Measurements from ENCODE around the gene C15orf39.
"Not testable (repeated sequence)": the region's sequence is repeated elsewhere in the genome, so short reads cannot be mapped to it uniquely, and the experiment has no call there.

Gene C15orf39

DNA sequence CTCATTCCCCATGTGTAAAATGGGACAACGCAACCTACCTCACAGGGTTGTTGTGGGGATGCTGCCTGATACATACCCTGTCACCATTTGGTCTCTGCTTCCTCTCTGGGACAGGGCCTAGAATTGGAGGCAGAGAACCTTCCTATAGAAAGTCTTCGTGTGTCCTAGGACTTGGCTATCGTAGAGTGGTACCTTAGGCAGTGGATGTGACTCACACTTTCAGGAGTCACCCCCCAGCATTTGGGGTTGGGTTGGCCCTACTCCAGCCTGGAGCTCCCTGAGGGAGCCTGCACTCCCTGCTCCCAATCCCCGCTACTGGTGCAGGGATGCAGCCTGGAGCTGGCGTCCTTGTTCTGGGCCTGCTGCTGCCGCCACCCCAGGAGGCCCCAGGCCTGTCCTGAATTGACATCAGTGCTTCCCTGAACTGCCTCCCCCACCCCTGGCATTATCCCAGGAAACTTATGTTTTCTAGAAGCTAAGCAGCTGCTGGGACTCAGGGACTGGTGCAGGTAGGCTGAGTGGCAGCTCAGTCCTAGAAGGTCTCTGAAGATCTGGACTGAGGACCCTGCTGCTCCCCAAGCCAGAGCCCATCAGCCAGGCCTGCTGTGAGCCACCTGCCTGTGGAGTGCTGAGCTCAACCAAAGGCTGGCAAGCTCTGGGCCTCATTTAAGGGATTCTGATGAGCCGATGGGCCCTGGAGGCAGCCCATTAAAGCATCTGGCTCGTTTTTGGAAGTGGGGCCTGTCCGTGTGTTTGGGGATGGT is 9.9 kb downstream of the C15orf39 start:
- DNase-seq (ENCODE audit: low read depth, low spot score) = no peak

DNA sequence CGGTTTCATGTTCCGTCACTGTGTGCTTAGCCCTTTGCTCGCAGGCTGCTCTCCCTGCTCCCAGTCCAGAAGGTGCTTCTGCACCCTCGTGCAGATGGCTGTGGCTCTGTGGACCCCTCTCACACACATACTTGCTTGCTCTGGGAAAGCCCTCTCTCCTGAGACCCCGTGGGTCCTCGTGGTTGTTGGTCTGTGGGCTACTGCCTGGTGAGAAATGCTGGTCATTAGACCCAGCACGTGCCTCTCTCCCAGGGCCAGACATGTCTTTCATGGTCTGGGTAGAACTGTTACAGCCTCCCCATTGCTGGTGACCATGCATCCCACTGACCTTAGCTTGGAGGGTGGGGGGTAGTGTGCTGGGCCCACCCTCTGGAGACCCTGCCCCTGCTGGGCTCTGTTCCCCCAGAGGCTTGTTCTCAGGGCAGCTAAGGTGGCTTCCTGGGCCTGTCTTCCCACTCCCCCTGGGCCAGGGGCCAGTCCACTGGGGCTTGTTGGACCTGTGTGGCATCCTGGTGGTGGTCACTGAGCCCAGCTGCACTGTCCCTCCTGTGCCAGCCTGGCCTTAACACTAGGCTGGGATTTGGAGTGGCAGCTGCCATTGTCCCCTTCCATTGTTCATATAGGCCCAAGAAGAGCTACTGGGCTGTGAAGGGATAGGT is 10.6 kb downstream of the C15orf39 start:
- DNase-seq (ENCODE audit: low read depth, low spot score) = no peak

DNA sequence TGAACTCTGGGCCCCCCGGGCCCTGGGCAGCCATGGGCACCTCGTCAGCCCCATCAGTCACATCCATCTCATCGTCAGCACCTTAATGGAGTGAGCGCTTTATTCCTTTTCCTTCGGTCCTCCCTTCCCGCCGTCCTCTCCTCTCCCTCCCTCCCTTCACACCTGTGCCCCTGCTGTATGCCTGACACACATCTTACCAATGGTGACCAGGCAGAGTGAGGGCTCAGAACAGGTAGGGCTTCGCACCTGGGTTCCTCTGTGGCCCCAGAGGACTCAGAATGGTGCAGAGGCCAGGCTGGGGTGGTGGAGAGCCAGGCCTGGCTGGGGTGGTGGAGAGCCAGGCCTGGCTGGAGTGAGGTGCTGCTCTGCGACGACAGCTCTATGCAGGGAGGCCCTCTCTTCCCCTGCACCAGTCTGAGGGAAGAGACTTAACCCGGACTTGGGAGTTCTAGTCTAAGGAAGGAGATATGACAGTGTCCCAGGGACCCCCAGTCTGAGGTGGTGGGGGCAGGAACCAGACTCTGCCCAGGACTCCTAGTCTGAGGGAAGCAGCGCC is 11.6 kb downstream of the C15orf39 start:
- no peak for DNase-seq (ENCODE audit: low read depth, low spot score)

DNA sequence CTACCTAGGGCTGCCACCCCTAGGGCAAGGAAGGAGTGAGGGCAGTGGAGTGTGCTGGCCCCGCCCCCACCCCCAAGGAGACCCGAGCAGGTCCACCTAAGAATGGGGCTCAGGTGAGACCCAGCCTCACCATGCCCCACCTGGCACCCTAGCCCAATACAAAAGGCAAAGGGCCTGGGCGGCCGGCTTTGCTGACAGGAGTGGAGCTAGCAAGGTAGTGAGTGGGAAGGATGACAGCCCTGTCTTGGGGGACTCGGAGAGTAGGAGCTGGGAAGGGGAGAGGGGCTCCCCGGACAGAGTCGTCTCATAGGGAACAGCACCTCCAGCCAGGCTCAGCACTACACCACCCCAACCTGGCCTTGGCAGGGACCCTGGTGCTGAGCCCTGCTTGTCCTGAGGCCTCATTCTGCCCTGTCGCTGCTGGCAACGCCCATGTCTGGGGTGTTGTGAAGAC is 12.1 kb downstream of the C15orf39 start:
- DNase-seq (ENCODE audit: low read depth, low spot score) = no peak

DNA sequence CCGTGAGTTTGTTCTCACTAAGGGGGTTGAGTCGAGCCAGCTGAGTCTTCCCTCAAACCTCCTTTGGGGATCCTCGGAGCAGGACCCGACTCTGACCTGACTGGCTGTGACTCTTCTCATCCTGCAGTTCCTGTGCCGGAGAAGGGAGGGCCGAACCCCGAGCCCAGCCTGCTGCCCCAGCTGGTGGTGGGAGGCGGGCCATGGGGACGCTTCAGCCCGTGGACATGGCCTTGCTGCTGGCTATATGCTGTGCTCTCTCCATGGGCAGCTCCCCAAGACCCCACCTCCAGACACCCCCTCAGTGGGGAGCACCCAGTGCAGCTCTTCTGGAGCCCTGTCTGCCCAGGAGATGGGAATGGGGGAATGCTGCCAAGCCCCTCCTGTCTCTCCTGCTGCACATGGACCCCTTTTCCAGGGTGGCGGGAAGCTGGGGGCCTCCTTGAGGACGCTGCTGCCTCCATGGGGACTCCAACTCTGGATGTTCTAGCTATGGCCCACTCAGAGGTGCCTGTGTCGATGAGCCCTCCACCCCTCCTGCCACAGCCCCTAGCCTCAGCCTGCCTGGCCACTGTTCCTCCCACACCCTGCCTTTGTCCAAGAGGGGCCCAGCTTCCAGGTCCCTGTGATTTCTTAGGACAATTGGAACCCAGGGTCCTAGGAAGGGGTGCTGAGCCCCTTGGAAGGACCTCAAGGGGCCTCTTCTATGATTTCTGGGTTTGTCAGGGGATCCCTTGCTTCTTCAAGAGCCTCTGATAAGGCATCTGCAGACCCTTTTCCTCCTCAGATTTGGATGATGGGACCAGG is 12.8 kb downstream of the C15orf39 start:
- no peak for DNase-seq (ENCODE audit: low read depth, low spot score)

DNA sequence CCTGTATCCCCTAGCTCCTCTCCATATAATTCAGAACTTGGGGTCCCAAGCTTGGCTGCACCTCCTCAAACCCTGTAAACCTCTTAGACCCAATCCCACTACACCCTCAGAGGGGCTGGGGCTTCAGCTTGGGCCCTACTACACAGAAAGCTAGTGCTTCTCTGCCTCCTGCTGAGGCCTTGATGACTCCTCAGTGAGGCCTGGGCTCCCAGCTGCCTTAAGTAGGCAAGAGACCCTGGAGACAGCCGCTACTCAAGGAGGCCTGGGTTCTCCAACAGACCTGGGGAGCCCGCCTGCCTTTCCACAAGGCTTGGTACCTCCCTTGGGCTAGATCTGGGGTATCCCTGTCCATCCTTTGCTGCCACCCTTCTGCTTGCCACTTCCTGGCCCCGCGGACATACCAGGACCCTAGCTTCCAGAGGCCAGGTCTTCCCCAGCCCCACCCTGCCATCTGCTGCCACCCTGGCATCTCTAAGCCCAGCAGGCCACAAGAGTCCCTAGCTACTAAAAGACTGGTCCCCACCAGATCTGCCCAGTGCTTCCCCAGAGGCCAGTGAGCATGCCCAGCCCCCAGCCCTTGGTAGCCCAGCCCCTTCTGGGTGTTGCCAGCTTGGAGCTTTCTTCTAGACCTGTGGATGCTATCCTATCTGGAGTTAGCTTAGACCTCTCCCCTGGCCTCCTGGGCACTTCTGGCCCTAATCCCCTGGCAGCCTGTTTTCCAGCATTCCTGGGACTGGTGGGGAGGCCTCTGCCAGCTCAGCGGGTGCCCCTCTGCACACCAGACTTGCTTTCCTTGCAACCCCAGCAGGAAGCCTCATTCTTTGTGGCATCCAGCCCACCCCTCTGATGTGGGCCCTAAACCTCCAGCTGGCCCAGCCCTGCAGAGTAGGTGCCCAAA is 13.7 kb downstream of the C15orf39 start:
- DNase-seq (ENCODE audit: low read depth, low spot score) = no peak

DNA sequence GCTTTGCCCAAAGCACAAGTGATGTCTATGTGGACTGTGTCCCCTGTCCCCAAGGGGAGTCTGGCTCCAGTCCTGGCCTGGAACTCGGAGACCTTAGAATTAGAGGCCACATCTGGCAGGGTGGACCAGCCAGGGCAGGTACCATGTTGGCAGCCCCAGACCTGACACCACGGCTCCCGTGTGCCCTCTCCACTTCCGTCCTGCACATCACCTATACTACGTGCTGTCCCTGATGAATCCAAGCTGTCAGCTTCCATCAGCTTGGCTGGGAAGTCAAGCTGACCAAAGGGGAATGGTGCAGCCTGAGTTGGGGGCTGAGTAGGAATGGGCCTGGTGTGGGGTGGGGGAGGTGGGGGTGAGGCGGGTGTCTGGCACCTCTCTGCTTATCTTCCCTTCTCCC is 15.3 kb downstream of the C15orf39 start:
- no peak for DNase-seq (ENCODE audit: low read depth, low spot score)

DNA sequence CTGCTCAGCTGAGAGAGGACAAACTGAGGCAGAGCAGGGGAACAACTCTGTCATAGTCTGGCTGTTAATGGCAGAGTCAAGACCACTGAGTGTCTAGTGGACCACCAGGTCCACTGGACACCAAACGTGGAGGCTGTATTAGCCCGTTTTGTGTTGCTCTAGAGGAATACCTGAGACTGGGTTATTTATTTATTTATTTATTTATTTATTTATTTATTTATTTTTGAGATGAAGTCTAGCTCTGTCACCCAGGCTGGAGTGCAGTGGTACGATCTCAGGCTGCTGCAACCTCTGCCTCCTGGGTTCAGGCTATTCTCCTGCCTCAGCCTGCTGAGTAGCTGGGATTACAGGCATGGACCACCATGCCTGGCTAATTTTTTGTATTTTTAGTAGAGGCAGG is 15.9 kb downstream of the C15orf39 start:
- not testable (repeated sequence) for DNase-seq (ENCODE audit: low read depth, low spot score)

DNA sequence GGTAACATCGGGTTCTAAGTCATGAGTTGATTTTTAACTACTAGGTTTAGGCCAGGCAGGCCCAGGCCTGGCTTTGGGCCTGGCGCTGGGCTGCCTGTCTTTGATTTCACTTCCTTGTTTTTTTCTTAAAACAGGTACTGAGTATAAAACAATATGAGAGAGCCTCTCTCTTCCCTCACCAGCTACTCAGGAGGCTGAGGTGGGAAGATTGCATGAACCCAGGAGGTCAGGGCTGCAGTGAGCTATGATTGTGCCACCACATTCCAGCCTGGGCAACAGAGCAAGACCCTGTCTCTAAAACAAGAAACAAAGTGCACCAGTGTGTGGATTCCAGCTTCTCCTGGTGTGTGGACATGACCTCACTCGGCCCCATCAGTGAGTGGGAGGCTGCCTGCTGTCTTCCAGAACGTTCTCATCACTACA is 17.8 kb downstream of the C15orf39 start:
- DNase-seq (ENCODE audit: low read depth, low spot score) = not testable (repeated sequence)

DNA sequence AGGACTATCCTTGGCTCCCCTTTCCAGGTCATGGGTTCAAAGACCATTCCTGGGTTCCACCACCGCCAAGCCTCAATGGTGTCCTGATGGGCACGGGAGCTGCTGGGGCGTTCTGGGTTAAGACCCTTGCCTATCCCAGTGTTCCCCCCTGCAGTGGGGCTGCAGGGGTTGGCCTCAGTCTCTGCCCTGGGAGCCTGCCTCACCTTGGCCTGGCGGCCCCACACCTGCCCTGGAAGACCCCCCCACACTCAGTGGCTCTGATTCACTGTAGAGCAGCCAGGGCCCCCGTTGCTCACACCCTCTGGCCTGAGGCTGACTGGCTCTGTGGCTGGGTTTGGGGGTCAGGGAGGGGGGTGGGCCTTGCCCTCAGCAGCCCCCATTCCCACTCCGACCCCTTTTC is 22.0 kb downstream of the C15orf39 start:
- DNase-seq (ENCODE audit: low read depth, low spot score) = no peak

DNA sequence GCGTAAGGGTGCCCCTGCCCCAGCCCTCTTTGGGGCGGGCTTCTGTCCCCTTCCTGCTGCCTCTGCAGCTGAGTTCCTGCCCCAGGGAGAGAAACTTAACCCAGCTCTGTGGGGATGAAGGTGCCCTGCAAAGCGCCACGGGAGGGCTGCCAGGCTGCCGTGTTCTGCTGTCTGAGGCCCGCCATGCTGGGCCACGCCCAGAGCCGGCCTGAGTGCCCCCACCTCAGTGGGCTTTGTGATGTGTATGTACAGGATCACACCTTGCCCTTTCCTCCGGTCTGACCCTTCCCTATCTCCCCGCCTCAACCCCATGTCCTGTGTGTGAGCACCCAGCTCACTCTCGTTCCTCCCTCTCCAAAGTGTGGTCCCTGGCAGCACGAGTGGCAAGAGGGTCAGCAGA is 22.6 kb downstream of the C15orf39 start:
- no peak for DNase-seq (ENCODE audit: low read depth, low spot score)

DNA sequence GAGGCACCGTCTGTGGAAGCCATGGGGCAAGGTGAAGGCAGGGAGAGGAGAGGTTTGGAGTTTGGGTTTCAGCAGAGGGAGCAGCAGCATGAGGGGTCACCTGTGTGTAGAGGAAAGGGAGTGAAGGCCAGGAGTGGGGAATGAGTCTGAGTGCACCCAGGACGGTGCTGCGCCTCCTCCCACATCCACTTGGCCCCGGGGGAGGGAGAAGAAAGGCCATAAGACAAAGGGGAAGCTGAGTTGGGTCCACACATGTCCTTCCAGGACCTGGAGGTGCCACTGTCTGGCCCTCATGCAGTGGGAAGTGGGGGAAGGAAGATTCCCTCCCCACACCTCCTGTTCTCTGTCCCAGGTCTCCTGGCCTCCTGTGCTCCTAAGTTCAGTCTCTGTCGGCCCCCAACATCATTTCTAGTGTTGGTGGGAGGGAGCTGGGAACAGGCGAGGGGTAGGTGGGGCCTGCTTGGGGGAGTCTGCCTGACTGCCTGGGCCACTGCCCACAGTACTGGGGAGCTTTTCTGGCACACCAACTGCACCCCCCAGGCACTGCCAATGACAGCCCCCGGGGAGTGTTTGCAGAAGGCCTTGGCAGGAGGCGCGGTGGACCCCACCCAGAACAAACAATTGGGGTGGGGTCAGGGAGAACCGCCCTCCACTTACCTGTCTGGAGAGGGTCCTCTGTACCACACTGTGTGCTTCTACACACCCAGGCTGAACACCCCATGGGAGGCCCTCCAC is 23.6 kb downstream of the C15orf39 start:
- DNase-seq (ENCODE audit: low read depth, low spot score) = not testable (repeated sequence)

DNA sequence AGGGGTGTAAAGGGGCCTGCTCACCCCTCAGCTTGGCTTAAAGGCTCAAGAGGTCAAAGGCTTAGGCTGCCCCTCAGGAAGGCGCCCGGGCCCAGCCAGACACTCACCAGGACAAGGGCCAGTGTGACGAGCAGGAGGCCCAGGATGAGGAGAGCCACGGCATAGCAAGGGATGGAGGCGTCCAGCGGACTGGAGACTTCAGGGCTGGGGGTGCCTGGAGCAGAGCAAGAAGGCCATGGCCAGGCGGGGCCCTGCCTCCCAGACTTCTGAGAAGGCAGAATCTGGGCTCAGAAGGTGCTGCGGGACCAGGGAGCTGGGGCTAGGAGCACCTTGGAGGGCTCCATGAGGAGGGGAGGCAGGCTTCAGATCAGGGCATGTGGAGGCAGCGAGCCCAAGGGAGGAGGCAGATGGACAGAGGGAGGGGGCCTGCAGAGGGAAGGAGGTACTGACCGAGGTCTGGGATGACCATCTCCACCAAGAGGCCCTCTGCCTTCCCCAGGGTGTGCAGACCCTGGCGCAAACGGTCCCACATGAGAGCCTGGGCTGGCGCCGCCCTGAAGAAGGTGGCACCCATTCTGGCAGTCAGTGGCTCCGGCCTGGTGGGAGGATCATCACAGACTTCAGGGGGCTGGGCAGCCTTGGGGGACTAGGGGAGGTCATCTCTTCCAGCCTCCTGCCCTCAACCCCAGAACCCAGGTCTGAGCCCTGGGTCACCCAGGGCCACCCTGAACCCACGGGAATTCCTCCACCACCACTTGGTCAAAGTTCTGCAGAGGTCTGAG is 24.5 kb downstream of the C15orf39 start:
- no peak for DNase-seq (ENCODE audit: low read depth, low spot score)

DNA sequence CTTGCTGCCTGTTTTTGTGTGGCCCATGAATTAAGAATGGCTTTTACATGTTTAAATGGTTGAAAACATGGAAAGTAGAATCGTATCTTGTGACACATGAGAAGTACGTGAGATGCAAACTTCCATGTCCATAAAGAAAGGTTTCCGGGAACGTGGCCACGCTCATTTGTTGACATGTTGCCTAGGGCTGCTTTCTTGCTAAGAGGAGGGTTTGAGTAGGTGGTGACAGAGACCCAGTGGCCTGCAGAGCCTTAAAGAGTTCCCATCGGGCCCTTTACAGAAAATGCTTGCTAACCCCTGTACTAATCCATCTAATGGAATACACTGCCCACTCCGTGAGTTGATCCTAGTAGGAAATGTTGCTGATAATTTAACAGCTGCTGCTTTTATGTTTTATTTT is 25.4 kb downstream of the C15orf39 start:
- DNase-seq (ENCODE audit: low read depth, low spot score) = not testable (repeated sequence)

DNA sequence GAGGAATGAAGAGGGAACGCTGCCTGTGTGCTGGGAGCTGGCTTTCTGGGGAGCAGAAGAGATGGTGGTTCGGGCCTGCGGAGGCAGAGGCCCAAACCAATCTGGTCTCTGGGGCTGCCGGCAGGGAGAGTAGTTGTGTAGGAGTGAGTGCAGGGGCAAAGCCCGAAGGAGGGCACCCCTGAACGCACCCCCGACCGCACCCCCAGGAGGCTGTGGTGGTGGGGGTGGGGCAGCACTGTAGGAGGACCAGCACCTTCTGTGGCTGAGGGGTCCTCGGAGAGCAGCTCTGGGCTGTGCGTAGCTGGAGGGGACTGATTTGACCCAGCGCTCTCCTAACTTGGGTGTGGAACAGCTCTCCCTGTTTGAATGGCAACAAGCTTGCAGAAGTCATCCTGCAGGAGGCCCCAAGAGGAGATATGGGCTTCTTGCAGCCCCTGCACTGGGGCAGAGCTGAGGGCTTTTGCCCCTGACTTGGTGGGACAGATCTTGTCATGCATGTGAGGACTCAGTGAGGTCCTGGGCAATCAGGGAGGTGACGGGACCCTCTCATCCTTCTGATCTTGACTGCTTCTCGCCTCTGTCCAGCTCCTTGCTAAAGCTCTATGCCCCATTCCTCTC is 26.1 kb downstream of the C15orf39 start:
- DNase-seq (ENCODE audit: low read depth, low spot score) = no peak

DNA sequence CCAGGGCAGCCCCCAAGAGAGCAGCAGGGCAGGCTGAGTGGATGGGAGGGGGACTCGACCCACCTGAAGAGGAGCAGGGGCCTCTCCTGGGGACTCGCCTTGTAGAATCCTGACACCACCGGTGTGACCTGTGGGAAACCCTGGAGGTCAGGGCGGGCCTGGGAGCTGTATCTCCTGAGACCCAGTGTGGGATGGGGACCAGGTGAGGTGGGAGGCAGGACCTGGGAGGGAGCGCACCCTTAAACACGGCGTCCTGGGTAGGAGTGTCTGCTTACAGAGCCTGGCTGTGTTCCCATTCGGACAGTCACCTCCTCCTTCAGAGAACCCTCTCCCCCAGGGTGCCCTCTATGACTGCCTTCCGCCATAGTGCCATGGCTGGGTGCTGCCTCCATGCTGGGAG is 27.1 kb downstream of the C15orf39 start:
- DNase-seq (ENCODE audit: low read depth, low spot score) = no peak

DNA sequence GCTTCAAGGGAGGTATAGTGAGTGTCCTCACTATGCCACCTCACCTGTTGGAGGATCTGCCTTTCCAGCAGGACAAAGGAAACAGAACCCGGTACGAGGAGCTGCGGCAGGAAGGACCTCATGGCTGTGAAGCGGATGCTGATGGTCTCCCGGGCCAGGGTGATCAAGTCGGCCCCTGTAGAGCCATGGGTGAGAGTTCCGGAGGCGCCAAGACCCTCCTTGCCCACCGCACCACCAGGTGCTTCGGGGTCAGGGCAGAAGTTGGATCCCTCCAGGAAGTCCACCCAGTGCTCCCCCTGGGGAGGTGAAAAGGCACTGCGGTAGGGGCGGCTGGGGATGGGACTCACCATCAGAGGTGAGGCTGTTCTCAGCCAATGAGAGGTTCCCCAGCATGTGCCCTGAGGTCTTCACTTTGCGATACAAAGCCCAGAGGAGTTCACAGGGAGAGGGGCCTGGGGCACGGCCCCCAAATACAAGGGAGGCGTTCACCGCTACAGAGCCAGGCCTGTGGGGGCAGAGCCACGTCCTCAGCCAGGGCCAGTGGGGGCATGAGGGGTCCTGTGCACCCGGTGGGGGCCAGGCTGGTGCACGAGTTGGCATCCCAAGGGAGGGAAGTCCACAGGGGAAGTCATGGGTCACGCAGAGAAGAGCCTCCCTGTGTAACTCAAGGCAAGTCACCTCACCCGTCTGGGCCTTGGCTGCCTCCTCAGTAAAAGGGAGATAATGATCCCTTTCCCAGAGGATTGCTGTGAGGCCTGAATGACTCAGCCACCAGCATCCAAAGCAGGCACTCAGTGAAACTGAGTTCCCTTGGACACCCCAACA is 27.7 kb downstream of the C15orf39 start:
- peak; percentile 23 for DNase-seq (ENCODE audit: low read depth, low spot score)

DNA sequence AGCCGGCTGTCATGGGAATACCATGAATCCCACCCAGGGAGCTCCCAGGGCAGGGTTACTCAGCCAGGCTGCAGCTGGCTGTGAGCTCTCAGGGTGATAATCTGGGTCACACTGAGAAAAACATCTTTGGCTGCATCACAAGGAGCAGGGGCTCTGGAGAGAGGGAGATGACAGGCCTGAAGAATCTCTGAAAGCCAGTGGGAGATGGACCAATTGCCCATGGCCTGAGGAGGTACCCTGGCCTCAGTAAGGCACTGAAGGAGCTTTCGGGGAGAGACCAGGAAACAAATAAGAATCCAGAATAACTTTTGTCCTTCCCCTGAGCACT is 28.3 kb downstream of the C15orf39 start:
- no peak for DNase-seq (ENCODE audit: low read depth, low spot score)
